HepG2 (cell line): ENCODE measurements around the gene FKBP5. TPM values are rescaled to one million over a fixed set of nuclear protein-coding genes. Genes with fewer than 3 reads are reported as not detected.
A peak's percentile ranks its signal among the peaks of the same experiment; 100 is the strongest.

Source experiments
- ATRX ChIP-seq: sonication (generic); formaldehyde crosslinking; IDR thresholded peaks from 2 replicates; pipeline ENCODE4 v1.4.0; 2020; ENCODE audit warnings: missing genetic modification reagents, borderline replicate concordance
- BRCA1 ChIP-seq: sonication (generic); formaldehyde crosslinking; IDR thresholded peaks from 2 replicates; pipeline ENCODE4 v1.4.0; 2020; ENCODE audit warnings: missing genetic modification reagents
- CHCHD3 ChIP-seq: sonication (generic); formaldehyde crosslinking; IDR thresholded peaks from 2 replicates; pipeline ENCODE4 v1.8.0; 2022; ENCODE audit warnings: mild to moderate bottlenecking, missing genetic modification reagents, moderate library complexity
- FOXK2 ChIP-seq: fragments of 450-650 bp; IDR thresholded peaks from 2 replicates; pipeline ENCODE4 v1.6.1; 2016
- GABPB1 ChIP-seq: IDR thresholded peaks from 2 replicates; pipeline ENCODE4 v1.6.1; 2016; ENCODE audit warnings: mild to moderate bottlenecking, missing genetic modification reagents, moderate library complexity, missing compliant biosample characterization
- GATAD1 ChIP-seq: IDR thresholded peaks from 2 replicates; pipeline ENCODE4 v1.6.1; 2016; ENCODE audit warnings: missing genetic modification reagents, missing compliant biosample characterization
- IKZF4 ChIP-seq: sonication (generic); formaldehyde crosslinking; IDR thresholded peaks from 2 replicates; pipeline ENCODE4 v1.5.1; 2020; ENCODE audit warnings: borderline replicate concordance, mild to moderate bottlenecking, low read depth, missing genetic modification reagents; ENCODE audit errors: not compliant biosample characterization
- MED1 ChIP-seq: sonication (generic); formaldehyde crosslinking; IDR thresholded peaks from 2 replicates; pipeline ENCODE4 v1.4.0; 2020; ENCODE audit warnings: missing genetic modification reagents
- NBN ChIP-seq: fragments of 450-650 bp; conservative IDR thresholded peaks from 2 replicates; pipeline ENCODE4 v1.6.1; 2017
- NCOA5 ChIP-seq: sonication (generic); formaldehyde crosslinking; IDR thresholded peaks from 2 replicates; pipeline ENCODE4 v1.4.0; 2020; ENCODE audit warnings: missing genetic modification reagents
- NFKB2 ChIP-seq: sonication (generic); formaldehyde crosslinking; IDR thresholded peaks from 2 replicates; pipeline ENCODE4 v1.4.0; 2020; ENCODE audit warnings: missing genetic modification reagents, borderline replicate concordance
- SP4 ChIP-seq: sonication (generic); formaldehyde crosslinking; IDR thresholded peaks from 2 replicates; pipeline ENCODE4 v1.8.1; 2023; ENCODE audit warnings: mild to moderate bottlenecking, missing genetic modification reagents
- SSRP1 ChIP-seq: IDR thresholded peaks from 2 replicates; pipeline ENCODE4 v1.6.1; 2016; ENCODE audit warnings: control low read depth
- SUZ12 ChIP-seq: fragments of 150-350 bp; IDR thresholded peaks from 2 replicates; pipeline ENCODE4 v1.6.1; 2014; ENCODE audit warnings: low read depth, low read length
- TBX2 ChIP-seq: sonication (generic); formaldehyde crosslinking; IDR thresholded peaks from 2 replicates; pipeline ENCODE4 v1.5.0; 2020; ENCODE audit warnings: missing genetic modification reagents, mild to moderate bottlenecking, borderline replicate concordance
- TP53 ChIP-seq: sonication (generic); formaldehyde crosslinking; conservative IDR thresholded peaks from 2 replicates; pipeline ENCODE4 v1.4.0; 2020; ENCODE audit warnings: missing genetic modification reagents
- ZC3H4 ChIP-seq: sonication (generic); formaldehyde crosslinking; IDR thresholded peaks from 2 replicates; pipeline ENCODE4 v1.4.0; 2020; ENCODE audit warnings: missing genetic modification reagents, borderline replicate concordance
- ZNF274 ChIP-seq: sonication (generic); formaldehyde crosslinking; IDR thresholded peaks from 2 replicates; pipeline ENCODE4 v1.5.1; 2020; ENCODE audit warnings: mild to moderate bottlenecking, missing genetic modification reagents
- ZNF296 ChIP-seq: sonication (generic); formaldehyde crosslinking; conservative IDR thresholded peaks from 2 replicates; pipeline ENCODE4 v1.5.0; 2020; ENCODE audit warnings: mild to moderate bottlenecking, missing genetic modification reagents
- ZNF337 ChIP-seq: sonication (generic); formaldehyde crosslinking; IDR thresholded peaks from 2 replicates; pipeline ENCODE4 v1.5.1; 2020; ENCODE audit warnings: missing genetic modification reagents, low read depth, mild to moderate bottlenecking, borderline replicate concordance
- ZNF33B ChIP-seq: sonication (generic); formaldehyde crosslinking; IDR thresholded peaks from 2 replicates; pipeline ENCODE4 v1.5.1; 2020; ENCODE audit warnings: mild to moderate bottlenecking, missing genetic modification reagents
- ZNF678 ChIP-seq: sonication (generic); formaldehyde crosslinking; IDR thresholded peaks from 2 replicates; pipeline ENCODE4 v1.4.0; 2020; ENCODE audit warnings: mild to moderate bottlenecking, missing genetic modification reagents
- ZNF781 ChIP-seq: sonication (generic); formaldehyde crosslinking; IDR thresholded peaks from 2 replicates; pipeline ENCODE4 v1.5.1; 2020; ENCODE audit warnings: borderline replicate concordance, mild to moderate bottlenecking, missing genetic modification reagents; ENCODE audit errors: not compliant biosample characterization
- ZSCAN12 ChIP-seq: sonication (generic); formaldehyde crosslinking; IDR thresholded peaks from 2 replicates; pipeline ENCODE4 v1.9.0; 2021; ENCODE audit warnings: mild to moderate bottlenecking, missing genetic modification reagents
- polyA plus RNA-seq, 8 experiments: library from polyadenylated mRNA; depleted of rRNA in 3 of 8; stranded (reverse) in 7 of 8; unstranded in 1 of 8; fragments of >200 nt; fragmentation: Illumina TruSeq in 4 of 8; extraction: Trizol in 4 of 8; gene quantifications; 2 replicates each; pipeline versions ENCODE4 v1.2.1 to v1.2.3, GENCODE V29; 2011 to 2016; ENCODE audit warnings: low read depth in 4 of 8, missing spikeins in 1 of 8, mixed read lengths in 1 of 8; ENCODE audit not compliant: insufficient read depth in 1 of 8
- total RNA-seq, 5 experiments: library from RNA; depleted of rRNA; stranded (reverse); fragments of >200 nt; fragmentation: Illumina TruSeq; extraction: Trizol; gene quantifications; 2 replicates each; pipeline ENCODE4 v1.2.3, GENCODE V29; 2016; ENCODE audit warnings: low read depth in 1 of 5
- TF ChIP-seq, protein P1 (sequence below): sonication (generic); formaldehyde crosslinking; IDR thresholded peaks from 2 replicates; pipeline ENCODE4 v1.4.0; 2020; ENCODE audit warnings: missing genetic modification reagents, borderline replicate concordance
- TF ChIP-seq, protein P2 (sequence below): IDR thresholded peaks from 2 replicates; pipeline ENCODE4 v1.6.1; 2012; ENCODE audit warnings: low read depth, low read length, improper control_type of control experiment
- TF ChIP-seq, protein P3 (sequence below): sonication (generic); formaldehyde crosslinking; IDR thresholded peaks from 2 replicates; pipeline ENCODE4 v1.4.0; 2020; ENCODE audit warnings: mild to moderate bottlenecking, missing genetic modification reagents

FKBP5 gene
- total and polyA plus RNA-seq, 2 of the 13 experiments (the other 11 are each of a cell fraction or from before 2014, with no cell fraction given): 8.0 to 17.4 TPM

DNA sequence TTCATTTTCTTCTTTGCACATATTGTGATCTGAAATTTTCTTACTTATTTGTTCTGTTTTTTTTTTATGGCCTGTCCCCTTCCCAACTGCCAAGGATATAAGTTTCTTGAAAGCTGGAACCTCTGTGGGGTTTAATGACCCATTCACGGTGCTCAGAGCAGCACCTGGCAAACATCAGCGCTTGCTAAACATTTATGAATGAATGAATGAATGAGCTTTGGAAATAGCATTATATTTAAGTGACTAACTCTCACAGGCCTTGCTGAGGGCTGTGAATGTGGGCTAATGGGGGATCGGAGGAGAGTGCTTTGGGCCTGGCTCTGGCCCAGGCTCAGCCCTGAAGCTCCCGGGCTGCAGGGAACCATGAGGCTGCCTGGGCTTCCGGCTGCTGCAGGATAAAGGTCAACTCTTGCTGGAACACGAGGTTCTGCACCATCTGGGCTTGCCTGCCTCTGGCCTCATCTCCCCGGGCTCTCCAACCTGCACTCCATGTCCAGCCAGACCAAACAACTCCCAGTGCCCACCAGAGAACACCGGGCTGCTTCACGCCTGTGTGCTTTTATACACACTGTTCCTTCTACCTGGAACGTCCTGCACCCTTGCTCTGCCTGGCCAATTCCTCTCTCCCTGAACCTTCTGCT, 33.5 kb upstream of the FKBP5 start (continued):
- TF ChIP-seq TBX2 (CRISPR knock-in tag): 0 out of 2 replicates have a peak, but pooled peaks have one; percentile 38
- TF ChIP-seq ZNF296 (CRISPR knock-in tag): no peak
- 0 out of 2 replicates have a peak, but pooled peaks have one; percentile 32 for TF ChIP-seq GATAD1 (CRISPR knock-in tag)
- no peak for TF ChIP-seq IKZF4 (CRISPR knock-in tag)
- TF ChIP-seq ZNF781 (CRISPR knock-in tag): no peak
- no peak for TF ChIP-seq ZNF337 (CRISPR knock-in tag)
- TF ChIP-seq ZNF33B: no peak
- no peak for TF ChIP-seq NCOA5 (CRISPR knock-in tag)
- TF ChIP-seq GABPB1 (CRISPR knock-in tag): peak; percentile 81
- TF ChIP-seq, protein P1, sequence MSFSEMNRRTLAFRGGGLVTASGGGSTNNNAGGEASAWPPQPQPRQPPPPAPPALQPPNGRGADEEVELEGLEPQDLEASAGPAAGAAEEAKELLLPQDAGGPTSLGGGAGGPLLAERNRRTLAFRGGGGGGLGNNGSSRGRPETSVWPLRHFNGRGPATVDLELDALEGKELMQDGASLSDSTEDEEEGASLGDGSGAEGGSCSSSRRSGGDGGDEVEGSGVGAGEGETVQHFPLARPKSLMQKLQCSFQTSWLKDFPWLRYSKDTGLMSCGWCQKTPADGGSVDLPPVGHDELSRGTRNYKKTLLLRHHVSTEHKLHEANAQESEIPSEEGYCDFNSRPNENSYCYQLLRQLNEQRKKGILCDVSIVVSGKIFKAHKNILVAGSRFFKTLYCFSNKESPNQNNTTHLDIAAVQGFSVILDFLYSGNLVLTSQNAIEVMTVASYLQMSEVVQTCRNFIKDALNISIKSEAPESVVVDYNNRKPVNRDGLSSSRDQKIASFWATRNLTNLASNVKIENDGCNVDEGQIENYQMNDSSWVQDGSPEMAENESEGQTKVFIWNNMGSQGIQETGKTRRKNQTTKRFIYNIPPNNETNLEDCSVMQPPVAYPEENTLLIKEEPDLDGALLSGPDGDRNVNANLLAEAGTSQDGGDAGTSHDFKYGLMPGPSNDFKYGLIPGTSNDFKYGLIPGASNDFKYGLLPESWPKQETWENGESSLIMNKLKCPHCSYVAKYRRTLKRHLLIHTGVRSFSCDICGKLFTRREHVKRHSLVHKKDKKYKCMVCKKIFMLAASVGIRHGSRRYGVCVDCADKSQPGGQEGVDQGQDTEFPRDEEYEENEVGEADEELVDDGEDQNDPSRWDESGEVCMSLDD (CRISPR knock-in tag): no peak
- 0 out of 2 replicates have a peak, but pooled peaks have one; percentile 39 for TF ChIP-seq MED1
- TF ChIP-seq SUZ12: no peak
- TF ChIP-seq, protein P2, sequence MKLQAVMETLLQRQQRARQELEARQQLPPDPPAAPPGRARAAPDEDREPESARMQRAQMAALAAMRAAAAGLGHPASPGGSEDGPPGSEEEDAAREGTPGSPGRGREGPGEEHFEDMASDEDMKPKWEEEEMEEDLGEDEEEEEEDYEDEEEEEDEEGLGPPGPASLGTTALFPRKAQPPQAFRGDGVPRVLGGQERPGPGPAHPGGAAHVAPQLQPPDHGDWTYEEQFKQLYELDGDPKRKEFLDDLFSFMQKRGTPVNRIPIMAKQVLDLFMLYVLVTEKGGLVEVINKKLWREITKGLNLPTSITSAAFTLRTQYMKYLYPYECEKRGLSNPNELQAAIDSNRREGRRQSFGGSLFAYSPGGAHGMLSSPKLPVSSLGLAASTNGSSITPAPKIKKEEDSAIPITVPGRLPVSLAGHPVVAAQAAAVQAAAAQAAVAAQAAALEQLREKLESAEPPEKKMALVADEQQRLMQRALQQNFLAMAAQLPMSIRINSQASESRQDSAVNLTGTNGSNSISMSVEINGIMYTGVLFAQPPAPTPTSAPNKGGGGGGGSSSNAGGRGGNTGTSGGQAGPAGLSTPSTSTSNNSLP: no peak
- TF ChIP-seq ZC3H4 (CRISPR knock-in tag): no peak
- TF ChIP-seq, protein P3, sequence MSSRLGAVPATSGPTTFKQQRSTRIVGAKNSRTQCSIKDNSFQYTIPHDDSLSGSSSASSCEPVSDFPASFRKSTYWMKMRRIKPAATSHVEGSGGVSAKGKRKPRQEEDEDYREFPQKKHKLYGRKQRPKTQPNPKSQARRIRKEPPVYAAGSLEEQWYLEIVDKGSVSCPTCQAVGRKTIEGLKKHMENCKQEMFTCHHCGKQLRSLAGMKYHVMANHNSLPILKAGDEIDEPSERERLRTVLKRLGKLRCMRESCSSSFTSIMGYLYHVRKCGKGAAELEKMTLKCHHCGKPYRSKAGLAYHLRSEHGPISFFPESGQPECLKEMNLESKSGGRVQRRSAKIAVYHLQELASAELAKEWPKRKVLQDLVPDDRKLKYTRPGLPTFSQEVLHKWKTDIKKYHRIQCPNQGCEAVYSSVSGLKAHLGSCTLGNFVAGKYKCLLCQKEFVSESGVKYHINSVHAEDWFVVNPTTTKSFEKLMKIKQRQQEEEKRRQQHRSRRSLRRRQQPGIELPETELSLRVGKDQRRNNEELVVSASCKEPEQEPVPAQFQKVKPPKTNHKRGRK: no peak
- TF ChIP-seq FOXK2: no peak
- peak; percentile 69; the same call in 1 of the 2 replicates for TF ChIP-seq NFKB2 (CRISPR knock-in tag)
- TF ChIP-seq NBN: no peak
- TF ChIP-seq ZNF274 (CRISPR knock-in tag): no peak
- no peak for TF ChIP-seq ATRX (CRISPR knock-in tag)
- no peak for TF ChIP-seq ZSCAN12 (CRISPR knock-in tag)
- no peak for TF ChIP-seq BRCA1
- 0 out of 2 replicates have a peak, but pooled peaks have one; percentile 21 for TF ChIP-seq SP4 (CRISPR knock-in tag)
- no peak for TF ChIP-seq CHCHD3
- TF ChIP-seq ZNF678 (CRISPR knock-in tag): peak; percentile 27; the same call in 1 of the 2 replicates
- no peak for TF ChIP-seq TP53 (CRISPR knock-in tag)
- no peak for TF ChIP-seq SSRP1 (CRISPR knock-in tag)
